Kidney tubule cell (primary cell): Measurements from ENCODE around the gene STX3.
"Not testable (repeated sequence)": the region's sequence is repeated elsewhere in the genome, so short reads cannot be mapped to it uniquely, and the experiment has no call there.

Experiments
- DNase-seq: peaks from one replicate; pipeline ENCODE4 v3.0.0-alpha.2; 2018; ENCODE audit warnings: low spot score

STX3 gene

DNA sequence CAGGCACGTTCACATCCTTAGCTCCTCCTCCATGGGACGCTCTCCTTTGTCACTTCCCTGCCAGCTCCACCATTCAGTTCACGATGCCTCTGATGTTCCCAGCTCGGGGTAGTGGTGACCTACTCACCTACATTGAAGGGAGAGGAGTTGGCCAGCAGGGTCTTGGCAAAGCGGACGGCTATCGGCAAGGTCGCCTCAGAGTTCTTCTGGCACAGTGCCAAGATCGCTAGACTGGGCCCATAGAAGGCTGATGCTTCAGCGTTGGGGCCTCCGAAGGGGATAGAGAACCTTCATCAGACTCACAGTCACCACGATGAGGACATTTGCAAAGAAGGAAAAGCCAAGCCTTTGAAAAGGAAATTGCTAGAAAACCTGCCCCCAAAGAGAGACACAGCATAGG is 87.1 kb downstream of the STX3 start:
- no peak for DNase-seq

DNA sequence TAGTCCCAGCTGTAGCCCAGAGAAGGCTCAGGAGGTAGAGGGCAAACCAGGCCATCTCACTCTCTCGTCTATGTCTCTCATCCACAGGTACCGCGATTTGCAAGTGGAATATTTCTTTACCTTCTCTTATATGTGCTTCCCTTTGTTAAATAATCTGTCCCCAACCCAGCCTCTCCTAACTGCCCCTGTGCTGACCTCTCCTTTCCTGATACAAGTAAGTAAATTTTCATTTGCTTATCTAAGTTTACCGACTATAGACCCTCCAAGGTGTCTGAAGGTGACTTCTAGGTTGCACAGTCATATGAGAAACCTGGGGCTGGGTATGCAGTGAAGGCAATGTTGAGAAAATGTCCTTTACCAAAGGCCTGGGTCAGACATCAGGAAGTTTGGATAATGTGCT is 90.2 kb downstream of the STX3 start, which contains the start of gene CBLIF:
TSS of gene CBLIF (minus strand) at position 101 of the 400 bp plus-strand sequence. CDS start at position 55, 46 bp downstream.
- no peak for DNase-seq

DNA sequence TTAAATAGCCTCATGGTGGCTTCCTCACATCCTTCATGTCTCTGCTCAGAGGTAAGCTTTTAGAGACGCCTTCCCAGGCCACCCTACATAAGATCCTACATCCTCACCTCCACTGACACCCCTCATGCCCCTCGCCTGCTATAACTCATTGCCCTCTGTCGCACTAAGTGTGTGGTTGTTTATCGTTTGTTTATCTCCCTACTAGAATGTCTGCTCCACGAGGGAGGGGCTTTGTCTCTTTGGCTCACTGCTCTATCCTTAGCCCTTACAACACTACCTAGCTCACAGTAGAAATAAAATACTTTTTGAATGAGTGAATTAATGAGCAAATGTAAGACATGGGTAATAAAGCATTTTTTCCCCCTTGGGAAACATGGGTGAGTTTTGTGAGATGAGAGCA is 91.4 kb downstream of the STX3 start:
- DNase-seq, result no peak

DNA sequence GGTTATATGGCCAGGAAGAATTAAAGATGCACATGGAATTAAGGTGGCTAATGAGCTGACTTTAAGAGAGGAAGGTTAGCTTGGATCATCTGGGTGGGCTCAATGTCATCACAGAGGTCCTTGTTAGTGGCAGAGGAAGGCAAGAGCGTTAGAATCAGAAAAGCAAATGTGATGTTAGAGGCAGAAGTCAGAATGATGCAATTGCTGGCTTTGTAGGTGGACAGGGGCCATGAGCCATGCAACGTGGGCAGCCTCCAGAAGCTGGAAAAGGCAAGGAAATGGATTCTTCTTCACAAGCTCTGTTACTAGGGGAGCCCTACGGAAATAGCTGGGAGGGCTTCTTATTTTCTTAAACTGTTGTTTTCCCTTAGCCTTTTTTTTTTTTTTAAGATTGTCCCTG is 92.5 kb downstream of the STX3 start:
- no peak for DNase-seq

DNA sequence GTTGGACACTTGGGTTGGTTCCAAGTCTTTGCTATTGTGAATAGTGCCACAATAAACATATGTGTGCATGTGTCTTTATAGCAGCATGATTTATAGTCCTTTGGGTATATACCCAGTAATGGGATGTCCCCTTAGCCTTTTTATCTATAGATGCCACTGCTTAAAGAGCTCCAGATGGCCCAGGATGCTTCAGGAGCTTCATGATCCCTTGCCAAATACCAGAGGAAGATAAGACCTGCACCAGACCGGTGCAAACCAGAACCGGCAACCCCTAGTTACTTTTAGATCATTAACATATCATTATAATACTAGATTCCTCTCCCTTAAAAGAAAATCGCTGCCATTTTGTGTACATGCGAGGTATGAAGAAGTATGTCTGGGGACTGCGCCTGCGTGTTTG is 93.3 kb downstream of the STX3 start:
- not testable (repeated sequence) for DNase-seq

DNA sequence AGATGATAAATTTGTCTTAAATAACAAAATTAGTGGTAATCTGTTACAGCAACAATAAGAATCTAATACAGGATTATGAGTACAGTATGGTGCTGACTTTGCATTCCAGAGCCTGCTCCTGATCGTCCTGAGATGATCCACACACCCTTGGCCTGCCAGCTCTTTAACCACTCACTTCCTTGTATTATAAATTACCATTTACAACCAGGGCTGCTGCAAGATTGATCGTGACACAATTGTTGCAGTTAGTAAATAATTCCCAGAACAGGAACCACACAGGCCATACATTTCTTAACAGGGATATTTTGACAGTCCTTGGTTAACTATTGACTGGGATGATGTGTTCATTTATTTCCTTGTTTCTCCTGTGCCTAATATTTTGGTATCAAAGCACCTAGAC is 94.0 kb downstream of the STX3 start:
- DNase-seq, result peak; percentile 98

DNA sequence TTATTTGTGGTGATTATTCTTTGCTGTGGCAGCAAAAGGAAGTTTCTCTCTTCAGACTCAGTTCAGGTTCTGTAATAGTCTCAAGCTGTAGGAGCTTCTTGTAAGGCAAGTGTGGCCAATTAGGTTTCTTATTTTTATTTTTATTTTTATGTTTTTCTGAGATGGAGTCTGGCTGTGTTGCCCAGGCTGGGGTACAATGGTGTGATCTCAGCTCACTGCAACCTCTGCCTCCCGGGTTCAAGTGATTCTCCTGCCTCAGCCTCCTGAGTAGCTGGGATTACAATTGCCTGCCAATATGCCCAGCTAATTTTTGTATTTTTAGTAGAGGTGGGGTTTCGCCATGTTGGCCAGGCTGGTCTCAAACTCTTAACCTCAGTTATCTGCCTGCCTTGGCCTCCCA is 94.4 kb downstream of the STX3 start:
- DNase-seq, result not testable (repeated sequence)

DNA sequence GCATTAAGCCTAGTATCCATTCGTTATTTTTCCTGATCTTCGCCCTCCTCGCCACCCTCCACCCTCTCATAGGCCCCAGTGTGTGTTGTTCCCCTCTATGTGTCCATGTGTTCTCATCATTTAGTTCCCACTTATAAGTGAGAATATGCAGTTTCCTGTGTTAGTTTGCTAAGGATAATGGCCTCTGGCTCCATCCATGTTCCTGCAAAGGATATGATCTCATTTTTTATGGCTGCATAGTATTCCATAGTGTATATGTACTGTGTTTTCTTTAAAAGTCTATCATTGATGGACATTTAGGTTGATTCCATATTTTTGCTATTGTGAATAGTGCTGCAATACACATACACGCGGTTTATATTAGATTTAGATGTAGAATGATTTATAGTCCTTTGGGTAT is 96.2 kb downstream of the STX3 start:
- not testable (repeated sequence) for DNase-seq

DNA sequence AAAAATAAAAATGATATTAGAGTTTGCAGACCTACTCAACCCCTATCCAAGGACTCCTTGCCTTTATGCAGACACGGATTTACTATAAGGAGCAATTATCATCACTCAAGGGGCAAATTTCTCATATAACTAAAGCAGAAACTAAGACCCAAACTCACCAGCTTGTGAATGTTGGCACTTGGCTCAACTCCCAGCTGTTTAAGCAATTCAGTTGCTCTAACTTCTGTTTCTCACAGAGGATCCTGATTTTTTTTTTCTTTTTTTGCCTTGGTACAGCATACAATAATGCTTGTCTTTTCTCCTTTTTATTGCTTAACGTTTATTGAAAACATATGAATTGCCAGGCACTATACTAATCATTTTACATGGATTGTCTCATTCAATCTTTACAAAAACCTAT is 99.7 kb downstream of the STX3 start:
- no peak for DNase-seq
